ENCODE measurements around the gene ZNRF4.

- TF ChIP-seq CTCF (tag by site-specific recombination; IDR thresholded peaks at IDR 0.05), result no peak
- no peak for TF ChIP-seq ZBTB1 (tag by site-specific recombination; IDR thresholded peaks at IDR 0.05)
- TF ChIP-seq ATF2 (tag by site-specific recombination; IDR thresholded peaks at IDR 0.05; ENCODE audit: low read depth), result no peak
- no peak for TF ChIP-seq ZNF214 (tag by site-specific recombination; IDR thresholded peaks at IDR 0.05; ENCODE audit: borderline replicate concordance)
Measured at GRCh38 chr19:5492281-5492634, 37.0 kb downstream of the ZNRF4 start.

All from HEK293 (cell line).